OCI-M2 (cell line): Measurements from ENCODE around the gene C18orf63.

Experiments
- DNase-seq: peaks from one replicate; lab custom pipeline; 2025; ENCODE audit not compliant: unreplicated experiment; lab: John Stamatoyannopoulos, UW

C18orf63 gene

GRCh38 chr18:74402806-74403433 lies 87.3 kb downstream of the C18orf63 start:
- no peak for DNase-seq

- no peak for DNase-seq
Measured at GRCh38 chr18:74407888-74408287, 92.2 kb downstream of the C18orf63 start.
